NT2/D1 (cell line): ENCODE data around the gene PDGFRA.

Experiments
- DNase-seq: peaks from one replicate; pipeline ENCODE4 v3.0.0-alpha.2; 2011; ENCODE audit warnings: low read depth, low spot score
- H3K27me3 ChIP-seq: 2 replicates; pipeline ENCODE4 v1.6.0; 2011; ENCODE audit warnings: mild to moderate bottlenecking; ENCODE audit not compliant: insufficient read length, insufficient read depth
- H3K36me3 ChIP-seq: 2 replicates; pipeline ENCODE4 v1.6.1; 2011; ENCODE audit warnings: mild to moderate bottlenecking, low read length, mixed read lengths; ENCODE audit not compliant: insufficient read depth, insufficient read length
- H3K4me1 ChIP-seq: 2 replicates; pipeline ENCODE4 v1.5.1; 2011; ENCODE audit not compliant: insufficient read depth, insufficient read length
- H3K4me3 ChIP-seq: 2 replicates; pipeline ENCODE4 v1.5.1; 2011; ENCODE audit warnings: low read depth; ENCODE audit not compliant: insufficient read length
- H3K9ac ChIP-seq: 2 replicates; pipeline ENCODE4 v1.6.0; 2011; ENCODE audit warnings: low read depth; ENCODE audit not compliant: insufficient read length
- H3K9me3 ChIP-seq: 2 replicates; pipeline ENCODE4 v1.5.1; 2011; ENCODE audit warnings: mild to moderate bottlenecking, low read length; ENCODE audit not compliant: insufficient read depth
- SUZ12 ChIP-seq: IDR thresholded peaks from 2 replicates; pipeline ENCODE4 v1.6.1; 2011; ENCODE audit not compliant: insufficient read length, insufficient read depth; ENCODE audit errors: extremely low read depth
- YY1 ChIP-seq: IDR thresholded peaks from 2 replicates; pipeline ENCODE4 v1.6.1; 2011; ENCODE audit not compliant: insufficient read length, insufficient read depth
- ZNF274 ChIP-seq: IDR thresholded peaks from 2 replicates; pipeline ENCODE4 v1.6.1; 2011; ENCODE audit warnings: mild to moderate bottlenecking, low read depth, low read length

The PDGFRA gene

GRCh38 chr4:54281054-54281766 is 52.1 kb downstream of the PDGFRA start:
- Histone ChIP-seq H3K4me1 (no peaks in the 10 kb centered on the region), H3K36me3 (no peaks in the 10 kb centered on the region), H3K9me3 (peaks cover 40% of the 10 kb centered on the region; the same call in 1 of the 2 replicates), H3K27me3 (peaks cover 27% of the 10 kb centered on the region), H3K4me3 (no peak overlapping the region), H3K9ac (no peak overlapping the region)
- TF ChIP-seq YY1, result no peak
- TF ChIP-seq SUZ12, result no peak
- no peak for TF ChIP-seq ZNF274
- DNase-seq, result no peak

GRCh38 chr4:54282837-54283236 is 53.7 kb downstream of the PDGFRA start:
- no peaks in the 10 kb centered on the region for H3K36me3 ChIP-seq
- H3K4me1 ChIP-seq, result no peaks in the 10 kb centered on the region
- H3K27me3 ChIP-seq, result peaks cover 24% of the 10 kb centered on the region
- no peak for DNase-seq
- no peak overlapping the region for H3K9ac ChIP-seq
- H3K4me3 ChIP-seq, result no peak overlapping the region
- TF ChIP-seq ZNF274 (no peak), SUZ12 (no peak), YY1 (no peak)
- peaks cover 40% of the 10 kb centered on the region; the same call in 1 of the 2 replicates for H3K9me3 ChIP-seq

GRCh38 chr4:54289316-54289715 is 60.2 kb downstream of the PDGFRA start:
- Histone ChIP-seq H3K9me3 (no peaks in the 10 kb centered on the region), H3K27me3 (no peaks in the 10 kb centered on the region), H3K4me3 (no peak overlapping the region), H3K9ac (no peak overlapping the region), H3K4me1 (no peaks in the 10 kb centered on the region), H3K36me3 (peaks cover 3% of the 10 kb centered on the region)
- TF ChIP-seq ZNF274, result no peak
- no peak for DNase-seq

GRCh38 chr4:54290980-54291379 is 61.9 kb downstream of the PDGFRA start:
- Histone ChIP-seq H3K4me1 (no peaks in the 10 kb centered on the region), H3K9ac (no peak overlapping the region), H3K9me3 (no peaks in the 10 kb centered on the region), H3K27me3 (no peaks in the 10 kb centered on the region), H3K36me3 (peaks cover 3% of the 10 kb centered on the region), H3K4me3 (no peak overlapping the region)
- TF ChIP-seq YY1 (no peak), SUZ12 (no peak), ZNF274 (no peak)
- no peak for DNase-seq

GRCh38 chr4:54296548-54297203 is 67.6 kb downstream of the PDGFRA start:
- no peaks in the 10 kb centered on the region for H3K4me1 ChIP-seq
- H3K9ac ChIP-seq, result no peak overlapping the region
- TF ChIP-seq YY1, result no peak
- no peak for TF ChIP-seq ZNF274
- no peak for TF ChIP-seq SUZ12
- H3K9me3 ChIP-seq, result peaks cover 8% of the 10 kb centered on the region; the same call in 1 of the 2 replicates
- H3K27me3 ChIP-seq, result no peaks in the 10 kb centered on the region
- H3K36me3 ChIP-seq, result no peaks in the 10 kb centered on the region
- no peak overlapping the region for H3K4me3 ChIP-seq
- DNase-seq, result no peak

GRCh38 chr4:54308110-54308509 is 79.0 kb downstream of the PDGFRA start:
- no peaks in the 10 kb centered on the region for H3K27me3 ChIP-seq
- no peaks in the 10 kb centered on the region for H3K4me1 ChIP-seq
- no peaks in the 10 kb centered on the region for H3K36me3 ChIP-seq
- no peak for DNase-seq
- H3K9me3 ChIP-seq, result no peaks in the 10 kb centered on the region
- H3K4me3 ChIP-seq, result no peak overlapping the region
- TF ChIP-seq YY1, result no peak
- no peak for TF ChIP-seq ZNF274
- TF ChIP-seq SUZ12, result no peak
- no peak overlapping the region for H3K9ac ChIP-seq

GRCh38 chr4:54315561-54316538 is 86.8 kb downstream of the PDGFRA start:
- DNase-seq, result no peak
- H3K9me3 ChIP-seq, result no peaks in the 10 kb centered on the region
- H3K4me3 ChIP-seq, result no peak overlapping the region
- no peaks in the 10 kb centered on the region for H3K4me1 ChIP-seq
- no peaks in the 10 kb centered on the region for H3K36me3 ChIP-seq
- no peak overlapping the region for H3K9ac ChIP-seq
- H3K27me3 ChIP-seq, result no peaks in the 10 kb centered on the region
- no peak for TF ChIP-seq YY1
- TF ChIP-seq ZNF274, result no peak
- no peak for TF ChIP-seq SUZ12
